HEK293 (cell line): Measurements from ENCODE around the gene MRPS14.

Experiments used
- KLF10 ChIP-seq: fragments of 450-650 bp; IDR thresholded peaks from 2 replicates; pipeline ENCODE4 v1.5.1; 2018; ENCODE audit warnings: missing biosample characterization, mild to moderate bottlenecking, missing genetic modification characterization
- KLF8 ChIP-seq: fragments of 450-650 bp; formaldehyde crosslinking; IDR thresholded peaks from 2 replicates; pipeline ENCODE4 v1.5.1; 2016; ENCODE audit warnings: missing biosample characterization, missing genetic modification characterization
- REST ChIP-seq: fragments of 450-650 bp; formaldehyde crosslinking; IDR thresholded peaks from 2 replicates; pipeline ENCODE4 v1.5.1; 2016; ENCODE audit warnings: missing biosample characterization, missing genetic modification characterization
- ZBTB1 ChIP-seq: fragments of 450-650 bp; formaldehyde crosslinking; IDR thresholded peaks from 2 replicates; pipeline ENCODE4 v1.5.1; 2016; ENCODE audit warnings: missing biosample characterization, missing genetic modification characterization
- ZNF121 ChIP-seq: fragments of 450-650 bp; formaldehyde crosslinking; IDR thresholded peaks from 2 replicates; pipeline ENCODE4 v1.5.1; 2016; ENCODE audit warnings: missing biosample characterization, missing genetic modification characterization
- ZNF169 ChIP-seq: fragments of 450-650 bp; formaldehyde crosslinking; IDR thresholded peaks from 2 replicates; pipeline ENCODE4 v1.5.1; 2016; ENCODE audit warnings: missing biosample characterization, missing genetic modification characterization
- ZNF18 ChIP-seq: fragments of 450-650 bp; formaldehyde crosslinking; IDR thresholded peaks from 2 replicates; pipeline ENCODE4 v1.5.1; 2016; ENCODE audit warnings: missing biosample characterization, missing genetic modification characterization
- ZNF274 ChIP-seq, 2 experiments: fragments of 200-500 bp in 1 of 2; fragments of 450-650 bp in 1 of 2; sonication (Bioruptor generic) in 1 of 2; formaldehyde crosslinking in 1 of 2; IDR thresholded peaks; 2 replicates each; pipeline versions ENCODE4 v1.5.1 to v1.6.1; 2014 to 2016; ENCODE audit warnings: borderline replicate concordance in 1 of 2, inconsistent platforms in 1 of 2, low read length in 1 of 2, missing biosample characterization in 1 of 2, missing genetic modification characterization in 1 of 2
- ZNF548 ChIP-seq: fragments of 450-650 bp; formaldehyde crosslinking; IDR thresholded peaks from 2 replicates; pipeline ENCODE4 v1.5.1; 2016; ENCODE audit warnings: missing biosample characterization, missing genetic modification characterization
- TF ChIP-seq, protein P1 (sequence below): fragments of 450-650 bp; formaldehyde crosslinking; IDR thresholded peaks from 2 replicates; pipeline ENCODE4 v1.5.1; 2016; ENCODE audit warnings: missing biosample characterization, missing genetic modification characterization
- TF ChIP-seq, protein P2 (sequence below): fragments of 450-650 bp; formaldehyde crosslinking; IDR thresholded peaks from 2 replicates; pipeline ENCODE4 v1.5.1; 2016; ENCODE audit warnings: missing biosample characterization, missing genetic modification characterization, low read depth
- TF ChIP-seq, protein P3 (sequence below): fragments of 450-650 bp; formaldehyde crosslinking; IDR thresholded peaks from 2 replicates; pipeline ENCODE4 v1.5.1; 2016; ENCODE audit warnings: missing biosample characterization, missing genetic modification characterization

- TF ChIP-seq ZNF274 (IDR thresholded peaks at IDR 0.05; ENCODE audit: low read length) (no peak), ZNF274 (tag by site-specific recombination; IDR thresholded peaks at IDR 0.05; ENCODE audit: borderline replicate concordance) (no peak), ZBTB1 (no peak), ZNF169 (tag by site-specific recombination) (no peak), REST (no peak), KLF10 (no peak), ZNF18 (no peak), ZNF121 (tag by site-specific recombination) (no peak), KLF8 (tag by site-specific recombination) (no peak), ZNF548 (no peak)
- TF ChIP-seq, protein P1, sequence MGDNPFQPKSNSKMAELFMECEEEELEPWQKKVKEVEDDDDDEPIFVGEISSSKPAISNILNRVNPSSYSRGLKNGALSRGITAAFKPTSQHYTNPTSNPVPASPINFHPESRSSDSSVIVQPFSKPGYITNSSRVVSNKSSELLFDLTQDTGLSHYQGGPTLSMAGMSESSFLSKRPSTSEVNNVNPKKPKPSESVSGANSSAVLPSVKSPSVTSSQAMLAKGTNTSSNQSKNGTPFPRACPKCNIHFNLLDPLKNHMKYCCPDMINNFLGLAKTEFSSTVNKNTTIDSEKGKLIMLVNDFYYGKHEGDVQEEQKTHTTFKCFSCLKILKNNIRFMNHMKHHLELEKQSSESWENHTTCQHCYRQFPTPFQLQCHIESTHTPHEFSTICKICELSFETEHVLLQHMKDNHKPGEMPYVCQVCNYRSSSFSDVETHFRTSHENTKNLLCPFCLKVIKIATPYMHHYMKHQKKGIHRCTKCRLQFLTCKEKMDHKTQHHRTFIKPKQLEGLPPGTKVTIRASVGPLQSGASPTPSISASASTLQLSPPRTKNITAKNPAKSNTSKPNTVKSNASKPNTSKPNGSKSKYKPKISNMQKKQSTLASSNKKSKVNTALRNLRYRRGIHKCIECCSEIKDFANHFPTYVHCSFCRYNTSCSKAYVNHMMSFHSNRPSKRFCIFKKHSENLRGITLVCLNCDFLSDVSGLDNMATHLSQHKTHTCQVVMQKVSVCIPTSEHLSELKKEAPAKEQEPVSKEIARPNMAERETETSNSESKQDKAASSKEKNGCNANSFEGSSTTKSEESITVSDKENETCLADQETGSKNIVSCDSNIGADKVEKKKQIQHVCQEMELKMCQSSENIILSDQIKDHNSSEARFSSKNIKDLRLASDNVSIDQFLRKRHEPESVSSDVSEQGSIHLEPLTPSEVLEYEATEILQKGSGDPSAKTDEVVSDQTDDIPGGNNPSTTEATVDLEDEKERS (tag by site-specific recombination), result no peak
- TF ChIP-seq, protein P2, sequence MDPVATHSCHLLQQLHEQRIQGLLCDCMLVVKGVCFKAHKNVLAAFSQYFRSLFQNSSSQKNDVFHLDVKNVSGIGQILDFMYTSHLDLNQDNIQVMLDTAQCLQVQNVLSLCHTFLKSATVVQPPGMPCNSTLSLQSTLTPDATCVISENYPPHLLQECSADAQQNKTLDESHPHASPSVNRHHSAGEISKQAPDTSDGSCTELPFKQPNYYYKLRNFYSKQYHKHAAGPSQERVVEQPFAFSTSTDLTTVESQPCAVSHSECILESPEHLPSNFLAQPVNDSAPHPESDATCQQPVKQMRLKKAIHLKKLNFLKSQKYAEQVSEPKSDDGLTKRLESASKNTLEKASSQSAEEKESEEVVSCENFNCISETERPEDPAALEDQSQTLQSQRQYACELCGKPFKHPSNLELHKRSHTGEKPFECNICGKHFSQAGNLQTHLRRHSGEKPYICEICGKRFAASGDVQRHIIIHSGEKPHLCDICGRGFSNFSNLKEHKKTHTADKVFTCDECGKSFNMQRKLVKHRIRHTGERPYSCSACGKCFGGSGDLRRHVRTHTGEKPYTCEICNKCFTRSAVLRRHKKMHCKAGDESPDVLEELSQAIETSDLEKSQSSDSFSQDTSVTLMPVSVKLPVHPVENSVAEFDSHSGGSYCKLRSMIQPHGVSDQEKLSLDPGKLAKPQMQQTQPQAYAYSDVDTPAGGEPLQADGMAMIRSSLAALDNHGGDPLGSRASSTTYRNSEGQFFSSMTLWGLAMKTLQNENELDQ (tag by site-specific recombination), result no peak
- TF ChIP-seq, protein P3, sequence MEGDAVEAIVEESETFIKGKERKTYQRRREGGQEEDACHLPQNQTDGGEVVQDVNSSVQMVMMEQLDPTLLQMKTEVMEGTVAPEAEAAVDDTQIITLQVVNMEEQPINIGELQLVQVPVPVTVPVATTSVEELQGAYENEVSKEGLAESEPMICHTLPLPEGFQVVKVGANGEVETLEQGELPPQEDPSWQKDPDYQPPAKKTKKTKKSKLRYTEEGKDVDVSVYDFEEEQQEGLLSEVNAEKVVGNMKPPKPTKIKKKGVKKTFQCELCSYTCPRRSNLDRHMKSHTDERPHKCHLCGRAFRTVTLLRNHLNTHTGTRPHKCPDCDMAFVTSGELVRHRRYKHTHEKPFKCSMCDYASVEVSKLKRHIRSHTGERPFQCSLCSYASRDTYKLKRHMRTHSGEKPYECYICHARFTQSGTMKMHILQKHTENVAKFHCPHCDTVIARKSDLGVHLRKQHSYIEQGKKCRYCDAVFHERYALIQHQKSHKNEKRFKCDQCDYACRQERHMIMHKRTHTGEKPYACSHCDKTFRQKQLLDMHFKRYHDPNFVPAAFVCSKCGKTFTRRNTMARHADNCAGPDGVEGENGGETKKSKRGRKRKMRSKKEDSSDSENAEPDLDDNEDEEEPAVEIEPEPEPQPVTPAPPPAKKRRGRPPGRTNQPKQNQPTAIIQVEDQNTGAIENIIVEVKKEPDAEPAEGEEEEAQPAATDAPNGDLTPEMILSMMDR (tag by site-specific recombination), result no peak
These were observed 9.8 kb downstream of the MRPS14 start for GRCh38 chr1:175013445-175013844.
